ENCODE measurements around the gene MAGEA10.
"Not testable (repeated sequence)": the region's sequence is repeated elsewhere in the genome, so short reads cannot be mapped to it uniquely, and the experiment has no call there.

Gene MAGEA10

GRCh38 chrX:152138388-152138784, at the start of gene MAGEA10:
MAGEA10 (minus strand) TSS chrX:152138577; CDS start chrX:152135620, 2,957 bp downstream.
- no peak for DNase-seq

- no peak for DNase-seq
Measured at GRCh38 chrX:152177497-152178269, 39.3 kb upstream of the MAGEA10 start.

DNA sequence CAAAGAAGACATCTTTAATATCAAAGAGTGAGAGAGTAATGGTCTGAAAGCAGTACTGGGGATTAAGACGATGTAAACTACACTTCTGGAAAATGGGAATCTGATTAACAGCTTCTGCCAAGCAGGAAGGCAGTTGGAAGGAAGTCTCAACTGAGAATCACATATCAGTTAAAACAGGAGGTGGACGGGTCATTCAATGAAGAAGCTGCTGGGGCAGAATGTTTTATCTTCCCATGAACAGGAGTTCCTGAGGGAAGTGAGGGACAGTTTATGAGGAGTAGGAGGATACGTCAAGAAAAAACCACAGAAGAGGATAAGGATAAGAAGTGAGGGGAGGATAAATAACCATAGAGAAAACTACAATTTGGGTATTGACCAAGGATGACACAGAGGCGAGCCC, 38.7 kb upstream of the MAGEA10 start:
- no peak for DNase-seq

GRCh38 chrX:152175892-152176291, 37.5 kb upstream of the MAGEA10 start:
- not testable (repeated sequence) for DNase-seq

GRCh38 chrX:152173923-152174322, 35.5 kb upstream of the MAGEA10 start:
- not testable (repeated sequence) for DNase-seq

GRCh38 chrX:152170621-152171020, 32.2 kb upstream of the MAGEA10 start:
- no peak for DNase-seq

DNA sequence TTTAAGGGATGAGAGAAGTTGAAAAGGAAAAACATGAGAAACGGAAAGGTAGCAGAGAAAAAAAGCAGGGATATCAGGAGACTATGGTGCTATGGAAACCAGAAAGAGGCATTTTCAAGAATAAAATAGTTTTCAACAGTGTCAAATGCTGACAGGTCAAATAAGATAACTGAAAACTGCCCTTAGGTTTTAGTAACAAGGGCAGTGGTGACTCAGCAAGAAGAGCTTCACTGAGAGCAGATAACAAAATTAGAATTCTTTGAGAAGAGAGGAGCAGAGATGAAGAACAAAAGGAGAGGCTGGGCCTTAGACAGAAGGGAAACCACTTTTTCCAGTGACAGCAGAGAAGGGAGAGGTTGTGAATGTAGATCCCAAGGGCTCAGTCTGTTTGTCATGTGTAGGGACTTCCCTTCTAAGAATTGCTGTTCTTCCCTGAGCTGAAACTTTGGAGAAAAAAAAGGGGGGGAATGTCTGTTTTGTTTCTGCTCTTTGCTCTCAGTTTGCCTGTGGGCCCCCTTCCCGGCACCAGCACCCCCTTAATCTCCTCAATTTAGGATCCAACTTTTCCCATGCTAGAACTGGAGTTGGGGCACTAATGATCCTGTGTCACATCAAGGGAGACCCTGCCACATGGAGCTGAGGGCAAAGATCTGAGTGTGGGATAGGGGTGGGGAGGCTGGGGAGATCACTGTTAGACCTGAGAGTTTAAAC, 26.8 kb upstream of the MAGEA10 start:
- DNase-seq, result no peak

- no peak for DNase-seq
Measured at GRCh38 chrX:152157042-152157441, 18.7 kb upstream of the MAGEA10 start.

DNA sequence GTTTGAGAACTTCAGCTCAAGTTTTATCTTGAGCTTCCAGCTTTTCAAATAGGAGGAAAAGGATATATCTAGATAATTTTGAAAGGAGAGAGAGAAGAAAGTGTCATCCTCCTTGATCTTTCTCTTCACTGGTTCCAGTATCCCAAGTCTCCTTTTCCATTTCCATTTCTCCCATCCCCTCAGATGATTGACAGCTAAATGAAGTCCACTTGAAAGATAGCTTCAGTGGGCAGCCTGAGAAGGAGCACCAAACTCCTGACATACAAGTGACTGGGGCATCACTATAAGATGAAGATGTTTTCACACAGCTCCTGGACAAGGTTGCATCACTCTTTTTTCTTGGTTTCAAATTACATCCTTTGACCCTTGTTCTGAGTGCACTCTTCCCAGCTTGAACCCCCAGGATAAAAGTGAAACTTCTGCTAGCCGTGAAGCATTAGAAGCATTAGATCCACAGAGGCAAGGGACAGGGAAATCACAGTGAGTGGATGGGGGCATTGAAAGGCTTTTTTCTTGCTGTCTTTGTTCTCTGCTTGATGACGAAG, 17.5 kb upstream of the MAGEA10 start:
- DNase-seq, result no peak

GRCh38 chrX:152154050-152154449, 15.7 kb upstream of the MAGEA10 start:
- no peak for DNase-seq

GRCh38 chrX:152151256-152151655, 12.9 kb upstream of the MAGEA10 start:
- DNase-seq, result no peak

GRCh38 chrX:152149648-152150047, 11.3 kb upstream of the MAGEA10 start:
- no peak for DNase-seq

DNA sequence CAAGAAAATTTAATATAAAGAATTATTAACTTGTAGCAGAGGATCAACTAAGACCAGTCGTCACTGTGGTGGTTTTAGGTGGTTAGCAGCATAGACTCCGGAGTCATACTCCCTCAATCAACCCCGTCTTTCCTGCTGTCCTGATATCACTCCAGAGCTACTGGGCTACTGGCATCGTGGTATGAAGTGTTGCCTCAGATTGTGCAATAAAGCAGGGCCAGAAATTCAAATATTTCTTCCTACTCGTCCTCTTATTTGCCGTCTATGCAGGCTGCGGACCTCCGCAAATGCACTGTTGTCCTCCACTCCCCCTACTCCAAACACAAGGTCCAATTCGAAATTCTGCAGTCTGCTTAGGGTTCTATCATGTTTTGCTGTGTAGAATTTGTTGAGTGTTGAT, 1.2 kb upstream of the MAGEA10 start:
- DNase-seq, result no peak

DNA sequence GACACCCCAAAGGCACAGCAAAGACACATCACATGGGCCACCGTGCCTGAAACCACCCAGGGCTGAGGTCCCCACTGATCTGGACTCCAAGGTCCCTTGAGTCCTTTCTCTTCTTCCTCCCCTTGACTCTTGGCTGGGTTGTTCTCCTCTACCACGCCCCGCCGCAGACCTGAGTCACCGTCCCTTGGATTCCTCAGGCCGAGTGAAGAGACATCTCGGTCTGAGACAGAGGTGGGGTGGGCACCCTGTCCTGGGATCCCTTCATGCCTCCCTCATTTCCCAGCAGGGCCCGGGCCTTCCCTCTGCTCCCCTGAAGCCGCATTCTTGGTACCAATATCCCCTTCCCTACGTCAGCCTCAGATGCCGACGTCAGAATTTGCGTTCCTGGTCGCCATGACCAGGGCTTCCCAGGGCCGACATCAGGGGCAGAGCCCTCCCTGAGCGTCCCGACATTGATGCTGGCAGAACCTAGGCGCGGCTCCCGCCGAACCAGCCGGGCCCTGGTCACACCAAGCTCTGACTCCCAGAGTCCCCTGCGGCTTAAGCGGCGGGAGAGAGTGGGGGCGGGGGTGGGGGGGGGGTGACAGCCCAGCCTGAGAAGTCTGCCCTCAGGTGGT, 498 bp downstream of the MAGEA10 start:
- no peak for DNase-seq

DNA sequence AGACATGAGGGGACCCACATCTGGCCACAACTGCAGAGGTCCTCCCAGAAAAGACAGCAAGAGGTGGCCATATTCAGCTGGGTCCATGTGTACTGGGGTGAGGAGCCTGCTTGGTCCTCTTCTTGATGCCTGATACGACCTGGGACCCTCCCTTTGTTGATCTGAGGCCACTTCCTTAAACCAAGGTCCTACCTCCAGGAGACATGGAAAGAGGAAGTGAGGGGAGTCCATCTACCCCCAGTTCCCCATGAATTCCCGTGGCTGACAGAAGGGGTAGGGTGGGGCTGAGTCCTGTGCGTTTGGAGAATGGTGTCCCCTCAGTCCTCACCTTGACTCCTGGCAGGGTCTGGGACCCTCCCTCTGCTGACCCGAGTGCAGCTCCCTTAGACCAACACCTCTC, 2.1 kb downstream of the MAGEA10 start:
- no peak for DNase-seq

DNA sequence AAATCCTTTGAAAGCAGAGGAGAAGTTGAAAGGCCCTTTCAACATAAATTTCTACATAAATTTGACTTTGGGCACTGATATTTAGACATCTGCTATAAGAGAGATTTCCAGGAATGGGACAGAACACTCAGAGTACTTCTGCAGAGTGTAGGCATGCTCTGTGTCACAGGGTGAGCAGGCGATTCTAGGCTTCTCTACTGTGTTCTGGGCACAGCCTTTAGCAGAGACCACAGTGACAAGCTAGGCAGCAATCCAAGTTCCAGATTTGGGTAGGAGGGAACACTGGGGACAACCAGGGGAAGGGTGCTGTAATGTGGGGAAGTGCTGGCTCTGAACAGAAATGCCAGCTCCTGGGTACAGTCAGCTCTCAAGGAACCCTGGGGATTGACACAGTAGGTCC, 6.9 kb downstream of the MAGEA10 start:
- DNase-seq, result no peak

DNA sequence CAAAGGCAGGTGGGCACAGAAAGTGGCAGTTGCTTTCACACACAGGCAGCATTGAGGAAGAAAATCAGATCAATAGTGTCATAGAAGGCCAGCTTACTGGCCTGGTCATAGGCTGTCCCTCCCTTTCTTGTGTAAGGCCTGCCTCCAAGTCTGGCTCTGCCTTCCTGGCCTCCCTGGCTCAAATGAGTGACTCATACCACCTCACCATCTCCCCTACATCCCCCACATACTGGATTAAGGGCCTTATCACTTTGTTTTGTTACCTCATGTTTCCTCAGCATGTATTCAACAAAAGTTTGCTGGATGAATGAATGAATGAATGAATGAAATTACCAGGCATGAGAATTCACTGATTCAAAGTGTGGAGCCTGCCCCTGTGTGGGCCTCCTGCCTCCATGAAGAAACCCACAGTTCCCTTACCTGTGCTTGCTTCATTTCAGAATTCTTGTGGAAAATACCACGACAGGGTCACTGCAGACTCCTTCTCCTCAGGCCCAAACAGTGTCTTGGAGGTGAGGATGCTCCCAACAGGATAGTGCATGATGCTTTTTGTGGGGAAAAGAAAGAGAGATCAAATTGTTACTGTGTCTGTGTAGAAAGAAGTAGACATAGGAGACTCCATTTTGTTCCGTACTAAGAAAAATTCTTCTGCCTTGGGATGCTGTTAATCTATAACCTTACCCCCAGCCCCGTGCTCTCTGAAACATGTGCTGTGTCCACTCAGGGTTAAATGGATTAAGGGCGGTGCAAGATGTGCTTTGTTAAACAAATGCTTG, 9.1 kb downstream of the MAGEA10 start:
- DNase-seq, result not testable (repeated sequence)

DNA sequence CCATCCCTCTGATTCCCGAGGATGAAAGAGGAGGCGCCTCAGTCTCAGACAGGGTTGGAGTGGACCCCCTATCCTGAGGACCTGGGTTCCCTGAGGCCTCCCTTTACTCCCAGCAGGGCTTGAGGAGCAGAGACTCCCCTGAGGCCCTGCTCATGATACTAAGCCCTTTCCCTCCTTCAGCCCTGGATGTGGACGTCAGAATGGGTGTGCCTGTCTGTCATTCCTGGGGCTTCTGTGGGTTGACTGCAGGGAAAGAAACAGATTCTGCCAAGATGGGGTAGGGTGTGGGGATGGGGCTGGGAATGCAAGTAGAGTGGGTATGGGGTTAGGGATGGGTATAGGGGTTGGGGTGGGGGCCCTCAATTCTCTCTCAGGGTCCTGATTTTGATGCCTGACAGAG, 21.1 kb downstream of the MAGEA10 start:
- no peak for DNase-seq

- DNase-seq, result no peak
Measured at GRCh38 chrX:152108527-152108926, 29.9 kb downstream of the MAGEA10 start.

- DNase-seq, result no peak
Measured at GRCh38 chrX:152103866-152104265, 34.5 kb downstream of the MAGEA10 start.

- DNase-seq, result no peak
Measured at GRCh38 chrX:152086141-152086540, 52.2 kb downstream of the MAGEA10 start.
